Tibial artery (tissue), 4 donors: ENCODE data around the gene INAFM2.
A peak's percentile ranks its signal among the peaks of the same experiment; 100 is the strongest.

Source experiments
- DNase-seq, 2 donors: peaks; one replicate each; pipeline ENCODE4 v3.0.0-alpha.2; 2019
- H3K27ac ChIP-seq, 2 donors: fragments of 200-600 bp; sonication (generic) in 1 of 2; 1 replicate in 1 of 2; 2 replicates in 1 of 2; pipeline ENCODE4 v1.5.1; 2018 to 2019; ENCODE audit warnings: mild to moderate bottlenecking in 1 of 2
- H3K27me3 ChIP-seq, 2 donors: fragments of 200-600 bp; sonication (generic) in 1 of 2; one replicate each; pipeline versions ENCODE4 v1.5.1 to v1.6.0; 2016 to 2019
- H3K36me3 ChIP-seq, 3 donors: fragments of 200-600 bp; sonication (generic) in 2 of 3; one replicate each; pipeline ENCODE4 v1.5.1; 2016 to 2019; ENCODE audit warnings: mild to moderate bottlenecking in 2 of 3
- H3K4me1 ChIP-seq, 4 donors: fragments of 200-600 bp; sonication (generic) in 2 of 4; 1 replicate in 3 of 4; 2 replicates in 1 of 4; pipeline ENCODE4 v1.5.1; 2016 to 2019
- H3K4me3 ChIP-seq, 2 donors: fragments of 200-600 bp; sonication (generic) in 1 of 2; 1 replicate in 1 of 2; 2 replicates in 1 of 2; pipeline ENCODE4 v1.5.1; 2018 to 2019; ENCODE audit warnings: mild to moderate bottlenecking in 2 of 2
- H3K9me3 ChIP-seq, 3 donors: fragments of 200-600 bp; sonication (generic) in 1 of 3; one replicate each; pipeline ENCODE4 v1.5.1; 2016 to 2019
- CTCF ChIP-seq, 2 experiments: fragments of 200-600 bp in 1 of 2; fragments of 450-650 bp in 1 of 2; IDR thresholded peaks; one replicate each; pipeline ENCODE4 v1.5.1; 2017 to 2019; ENCODE audit warnings: antibody characterized with exemption in 2 of 2, mild to moderate bottlenecking in 1 of 2, moderate library complexity in 1 of 2
- intact Hi-C: fragments of 100-400 bp; cut with DNase I; formaldehyde crosslinking; loops from one replicate; pipeline ENCODE4 v1.15.0; 2023; ENCODE audit warnings: low total_unique reads

Gene INAFM2

GRCh38 chr15:40289140-40289775, 34.2 kb upstream of the INAFM2 start:
- TF ChIP-seq CTCF (IDR thresholded peaks at IDR 0.05), result no peak
- no peak for DNase-seq
- intact Hi-C loops, result loop anchor here (10.0 kb wide), 1 partner anchor 76 kb away; no protein-coding TSS in a partner anchor
- Histone ChIP-seq H3K4me1 (peaks cover 0 to 14% (median 12%) of the 10 kb centered on the region in 4 donors), H3K36me3 (no peaks in the 10 kb centered on the region), H3K27me3 (peaks cover 0 to 34% of the 10 kb centered on the region in 2 donors), H3K4me3 (no peak overlapping the region), H3K27ac (no peak overlapping the region), H3K9me3 (no peaks in the 10 kb centered on the region)

- peaks cover 0 to 39% of the 10 kb centered on the region in 2 donors for H3K27me3 ChIP-seq
Observed at GRCh38 chr15:40290545-40290917, 33.0 kb upstream of the INAFM2 start.

GRCh38 chr15:40290918-40291574, 32.4 kb upstream of the INAFM2 start:
- peaks cover 0 to 39% of the 10 kb centered on the region in 2 donors for H3K27me3 ChIP-seq
- DNase-seq, result no peak
- intact Hi-C loops, result no loop called here
- TF ChIP-seq CTCF (IDR thresholded peaks at IDR 0.05), result no peak
- H3K4me3 ChIP-seq, result peak overlapping the region; percentile 31 to 46
- H3K4me1 ChIP-seq, result peaks cover 0 to 14% (median 12%) of the 10 kb centered on the region in 4 donors
- no peaks in the 10 kb centered on the region for H3K9me3 ChIP-seq
- H3K36me3 ChIP-seq, result no peaks in the 10 kb centered on the region
- H3K27ac ChIP-seq, result no peak overlapping the region

More at GRCh38 chr15:40290545-40290917, 33.0 kb upstream of the INAFM2 start:
- Histone ChIP-seq H3K36me3 (no peaks in the 10 kb centered on the region), H3K4me1 (peaks cover 0 to 14% (median 12%) of the 10 kb centered on the region in 4 donors), H3K4me3 (peak overlapping the region in 1 of 2 donors; percentile 46), H3K27ac (no peak overlapping the region), H3K9me3 (no peaks in the 10 kb centered on the region)
- no peak for DNase-seq
- no peak for TF ChIP-seq CTCF (IDR thresholded peaks at IDR 0.05)
- intact Hi-C loops, result no loop called here

GRCh38 chr15:40292246-40292645, 31.2 kb upstream of the INAFM2 start:
- no peak overlapping the region for H3K4me3 ChIP-seq
- peaks cover 0 to 41% of the 10 kb centered on the region in 2 donors for H3K27me3 ChIP-seq
- no peaks in the 10 kb centered on the region for H3K36me3 ChIP-seq
- H3K27ac ChIP-seq, result no peak overlapping the region
- no peak for DNase-seq
- TF ChIP-seq CTCF (IDR thresholded peaks at IDR 0.05), result no peak
- H3K9me3 ChIP-seq, result no peaks in the 10 kb centered on the region
- peaks cover 0 to 14% (median 12%) of the 10 kb centered on the region in 4 donors for H3K4me1 ChIP-seq
- intact Hi-C loops, result no loop called here

- no peaks in the 10 kb centered on the region for H3K9me3 ChIP-seq
- no peak overlapping the region for H3K27ac ChIP-seq
- intact Hi-C loops, result no loop called here
- peaks cover 0 to 41% of the 10 kb centered on the region in 2 donors for H3K27me3 ChIP-seq
- H3K36me3 ChIP-seq, result no peaks in the 10 kb centered on the region
- no peak overlapping the region for H3K4me3 ChIP-seq
- no peak for DNase-seq
- TF ChIP-seq CTCF (IDR thresholded peaks at IDR 0.05), result no peak
- H3K4me1 ChIP-seq, result peaks cover 0 to 14% (median 12%) of the 10 kb centered on the region in 4 donors
Observed at GRCh38 chr15:40293006-40293405, 30.5 kb upstream of the INAFM2 start.
